Measurements from ENCODE around the gene CFAP54.

Gene CFAP54

GRCh38 chr12:96897421-96897820 is 408.0 kb downstream of the CFAP54 start:
- DNase-seq: no peak

- no peak for DNase-seq
Measured at GRCh38 chr12:96901175-96901574, 411.8 kb downstream of the CFAP54 start.

GRCh38 chr12:96902076-96902475 is 412.7 kb downstream of the CFAP54 start:
- no peak for DNase-seq

GRCh38 chr12:96906498-96906848 is 417.1 kb downstream of the CFAP54 start:
- no peak for DNase-seq

- DNase-seq: peak; percentile 81
Measured at GRCh38 chr12:96906849-96907670, 417.7 kb downstream of the CFAP54 start, which contains the start of gene NEDD1. TSS of gene NEDD1 (plus strand) at chr12:96907257. CDS start at chr12:96909760, 2,503 bp downstream.

- peak; percentile 20 for DNase-seq
Measured at GRCh38 chr12:96907671-96908422, 418.5 kb downstream of the CFAP54 start.

GRCh38 chr12:96908423-96908675 is 419.0 kb downstream of the CFAP54 start:
- DNase-seq: no peak

GRCh38 chr12:96912261-96912660 is 422.9 kb downstream of the CFAP54 start:
- DNase-seq: no peak

GRCh38 chr12:96912943-96913342 is 423.6 kb downstream of the CFAP54 start:
- DNase-seq: no peak

- DNase-seq: no peak
Measured at GRCh38 chr12:96919510-96920210, 430.3 kb downstream of the CFAP54 start.
